Measurements from ENCODE around the gene EVX2. TPM values are rescaled to one million over a fixed set of nuclear protein-coding genes. Genes with fewer than 3 reads are reported as not detected.

Gene EVX2
- total and polyA plus RNA-seq, 2 of the 13 experiments (the other 11 are each of a cell fraction or from before 2014, with no cell fraction given): not detected

DNA sequence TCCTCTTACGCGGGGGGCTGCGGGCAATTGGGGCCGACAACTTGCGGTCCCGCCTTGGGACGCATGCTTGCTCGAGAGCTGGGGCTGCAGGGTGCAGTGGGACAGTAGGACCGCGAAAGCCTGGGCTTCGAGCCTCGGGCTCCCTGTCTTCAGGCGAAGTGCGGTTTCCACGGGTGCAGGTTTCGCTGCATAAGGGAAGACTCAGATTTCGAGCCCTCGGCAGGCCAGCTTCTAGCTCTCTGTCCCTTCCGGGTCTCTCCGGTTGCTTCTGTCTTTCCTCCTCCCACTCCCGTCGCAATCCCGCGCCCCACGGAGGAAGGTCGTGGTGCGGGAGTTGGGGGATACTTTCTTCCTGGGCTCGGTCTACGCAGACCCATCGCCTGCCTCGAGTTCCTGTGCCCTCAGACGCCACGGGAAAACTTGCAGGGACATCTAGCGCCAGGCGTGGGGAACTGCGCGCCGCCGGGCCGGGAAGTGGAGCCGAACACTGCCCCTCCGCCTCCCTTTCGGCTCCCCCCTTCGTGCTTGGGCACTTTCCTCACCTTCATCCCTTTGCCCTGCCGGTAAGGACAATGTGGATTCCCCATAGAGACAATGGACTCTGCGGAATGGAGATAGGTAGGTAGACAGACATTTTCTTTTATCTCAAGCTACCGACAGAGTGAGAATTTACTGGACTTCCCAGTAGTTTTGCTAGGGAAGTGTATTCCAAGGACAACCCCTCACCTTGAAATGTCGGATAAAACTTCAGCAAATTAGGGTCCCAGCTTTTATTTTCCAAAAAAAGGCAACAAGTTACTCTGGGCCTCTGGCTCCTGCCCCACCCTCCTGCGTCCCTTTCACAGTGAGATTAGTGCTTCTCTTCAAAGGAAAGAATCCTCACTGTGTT is 4.5 kb upstream of the EVX2 start (continued):
- TF ChIP-seq, protein P1, sequence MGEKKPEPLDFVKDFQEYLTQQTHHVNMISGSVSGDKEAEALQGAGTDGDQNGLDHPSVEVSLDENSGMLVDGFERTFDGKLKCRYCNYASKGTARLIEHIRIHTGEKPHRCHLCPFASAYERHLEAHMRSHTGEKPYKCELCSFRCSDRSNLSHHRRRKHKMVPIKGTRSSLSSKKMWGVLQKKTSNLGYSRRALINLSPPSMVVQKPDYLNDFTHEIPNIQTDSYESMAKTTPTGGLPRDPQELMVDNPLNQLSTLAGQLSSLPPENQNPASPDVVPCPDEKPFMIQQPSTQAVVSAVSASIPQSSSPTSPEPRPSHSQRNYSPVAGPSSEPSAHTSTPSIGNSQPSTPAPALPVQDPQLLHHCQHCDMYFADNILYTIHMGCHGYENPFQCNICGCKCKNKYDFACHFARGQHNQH (CRISPR knock-in tag; IDR thresholded peaks at IDR 0.05): peak; percentile 69; the same call in 1 of the 2 replicates
- TF ChIP-seq ZNF446 (CRISPR knock-in tag; IDR thresholded peaks at IDR 0.05) (0 out of 2 replicates have a peak, but pooled peaks have one; percentile 28), YEATS4 (CRISPR knock-in tag; IDR thresholded peaks at IDR 0.05; ENCODE audit: borderline replicate concordance) (0 out of 2 replicates have a peak, but pooled peaks have one; percentile 43), ZNF337 (CRISPR knock-in tag; IDR thresholded peaks at IDR 0.05; ENCODE audit: borderline replicate concordance, low read depth) (no peak), ZNF124 (CRISPR knock-in tag; IDR thresholded peaks at IDR 0.05) (0 out of 2 replicates have a peak, but pooled peaks have one; percentile 47), RAD21 (CRISPR knock-in tag; IDR thresholded peaks at IDR 0.05) (peak; percentile 87), ZNF598 (CRISPR knock-in tag; IDR thresholded peaks at IDR 0.05; ENCODE audit: borderline replicate concordance) (peak; percentile 97; the same call in 1 of the 2 replicates), REPIN1 (CRISPR knock-in tag; IDR thresholded peaks at IDR 0.05; ENCODE audit: borderline replicate concordance, low read depth) (peak; percentile 76), ZNF33B (CRISPR knock-in tag; IDR thresholded peaks at IDR 0.05) (0 out of 2 replicates have a peak, but pooled peaks have one; percentile 33), ETV5 (CRISPR knock-in tag; IDR thresholded peaks at IDR 0.05; ENCODE audit: borderline replicate concordance) (peak; percentile 33; the same call in 1 of the 2 replicates), ZNF562 (CRISPR knock-in tag; IDR thresholded peaks at IDR 0.05; ENCODE audit: borderline replicate concordance) (no peak), LCORL (IDR thresholded peaks at IDR 0.05) (no peak), LCORL (CRISPR knock-in tag; IDR thresholded peaks at IDR 0.05) (0 out of 2 replicates have a peak, but pooled peaks have one; percentile 42), POLR2AphosphoS5 (IDR thresholded peaks at IDR 0.05; ENCODE audit: low read depth, low read length) (no peak), STAG1 (CRISPR knock-in tag; IDR thresholded peaks at IDR 0.05) (peak; percentile 95), SNAI1 (CRISPR knock-in tag; IDR thresholded peaks at IDR 0.05; ENCODE audit: borderline replicate concordance) (no peak), SRSF4 (IDR thresholded peaks at IDR 0.05; ENCODE audit: low read depth, low read length, poor library complexity, severe bottlenecking) (no peak), SP4 (CRISPR knock-in tag; IDR thresholded peaks at IDR 0.05) (0 out of 2 replicates have a peak, but pooled peaks have one; percentile 30), FLYWCH1 (CRISPR knock-in tag; IDR thresholded peaks at IDR 0.05) (no peak), NR2F1 (CRISPR knock-in tag; IDR thresholded peaks at IDR 0.05) (no peak), ZBTB7A (CRISPR knock-in tag; IDR thresholded peaks at IDR 0.05) (peak; percentile 31; the same call in 1 of the 2 replicates), TOE1 (CRISPR knock-in tag; IDR thresholded peaks at IDR 0.05) (no peak), SMARCC2 (IDR thresholded peaks at IDR 0.05) (no peak), MIXL1 (CRISPR knock-in tag; IDR thresholded peaks at IDR 0.05) (no peak; the same call in 1 of the 2 replicates)
- TF ChIP-seq, protein P2, sequence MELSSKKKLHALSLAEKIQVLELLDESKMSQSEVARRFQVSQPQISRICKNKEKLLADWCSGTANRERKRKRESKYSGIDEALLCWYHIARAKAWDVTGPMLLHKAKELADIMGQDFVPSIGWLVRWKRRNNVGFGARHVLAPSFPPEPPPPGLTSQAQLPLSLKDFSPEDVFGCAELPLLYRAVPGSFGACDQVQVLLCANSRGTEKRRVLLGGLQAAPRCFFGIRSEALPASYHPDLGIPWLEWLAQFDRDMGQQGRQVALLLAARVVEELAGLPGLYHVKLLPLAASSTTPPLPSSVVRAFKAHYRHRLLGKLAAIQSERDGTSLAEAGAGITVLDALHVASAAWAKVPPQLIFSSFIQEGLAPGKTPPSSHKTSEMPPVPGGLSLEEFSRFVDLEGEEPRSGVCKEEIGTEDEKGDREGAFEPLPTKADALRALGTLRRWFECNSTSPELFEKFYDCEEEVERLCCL (CRISPR knock-in tag; IDR thresholded peaks at IDR 0.05; ENCODE audit: borderline replicate concordance): no peak

Data from HepG2 (cell line).